ENCODE measurements around the gene NTN4.
"Not testable (repeated sequence)": the region's sequence is repeated elsewhere in the genome, so short reads cannot be mapped to it uniquely, and the experiment has no call there.

The NTN4 gene

GRCh38 chr12:95705143-95705542, 85.4 kb downstream of the NTN4 start:
- no peak for DNase-seq

GRCh38 chr12:95703986-95704385, 86.6 kb downstream of the NTN4 start:
- DNase-seq, result no peak

DNA sequence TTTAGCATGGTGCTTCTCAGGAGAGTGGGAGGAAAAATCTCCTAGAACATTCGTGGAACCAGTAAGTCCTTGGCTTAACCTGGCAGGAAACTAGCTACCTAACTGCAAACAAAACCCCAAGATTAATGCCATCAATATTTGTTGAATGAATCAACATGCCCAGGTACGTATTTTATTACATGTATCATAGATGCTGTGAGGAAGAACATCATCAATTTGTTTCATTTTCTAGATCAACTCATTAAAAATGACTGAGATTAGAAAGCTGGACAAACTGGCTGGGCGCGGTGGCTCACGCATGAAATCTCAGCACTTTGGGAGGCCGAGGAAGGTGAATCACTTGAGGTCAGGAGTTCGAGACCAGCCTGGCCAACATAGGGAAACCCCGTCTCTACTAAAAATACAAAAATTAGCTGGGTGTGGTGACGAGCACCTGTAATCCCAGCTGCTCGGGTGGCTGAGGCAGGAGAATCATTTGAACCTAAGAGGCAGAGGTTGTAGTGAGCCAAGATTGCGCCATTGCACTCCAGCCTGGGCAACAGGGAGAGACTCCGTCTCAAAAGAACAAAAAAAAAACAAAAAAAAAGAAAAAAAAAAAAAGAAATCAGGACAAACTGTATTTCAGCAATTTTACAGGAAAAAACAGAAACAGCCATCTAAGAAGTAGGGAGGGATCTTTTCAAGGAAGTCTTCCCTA, 88.7 kb downstream of the NTN4 start:
- DNase-seq, result no peak

DNA sequence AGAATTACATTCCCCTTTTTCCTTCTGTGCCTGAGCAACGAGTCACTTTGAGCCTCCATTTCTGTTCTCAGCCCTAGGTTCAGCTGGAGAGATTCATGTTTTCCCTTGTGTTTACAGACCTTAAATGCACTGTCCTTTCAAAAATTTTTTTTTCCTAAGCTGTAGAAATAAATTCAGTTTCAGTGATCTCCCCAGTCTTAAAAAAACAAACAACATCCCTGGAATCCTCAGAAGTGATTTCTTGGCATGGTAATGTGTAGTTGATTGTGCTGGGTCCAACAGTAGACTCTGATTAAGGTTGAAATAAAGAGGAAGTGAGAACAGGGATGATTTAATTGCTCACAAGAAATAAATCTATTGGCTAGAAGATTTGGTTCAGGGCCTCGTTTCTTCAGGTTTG, 89.3 kb downstream of the NTN4 start:
- DNase-seq, result no peak

- no peak for DNase-seq
Observed at GRCh38 chr12:95700316-95700785, 90.2 kb downstream of the NTN4 start.

GRCh38 chr12:95699579-95699978, 91.0 kb downstream of the NTN4 start:
- no peak for DNase-seq

DNA sequence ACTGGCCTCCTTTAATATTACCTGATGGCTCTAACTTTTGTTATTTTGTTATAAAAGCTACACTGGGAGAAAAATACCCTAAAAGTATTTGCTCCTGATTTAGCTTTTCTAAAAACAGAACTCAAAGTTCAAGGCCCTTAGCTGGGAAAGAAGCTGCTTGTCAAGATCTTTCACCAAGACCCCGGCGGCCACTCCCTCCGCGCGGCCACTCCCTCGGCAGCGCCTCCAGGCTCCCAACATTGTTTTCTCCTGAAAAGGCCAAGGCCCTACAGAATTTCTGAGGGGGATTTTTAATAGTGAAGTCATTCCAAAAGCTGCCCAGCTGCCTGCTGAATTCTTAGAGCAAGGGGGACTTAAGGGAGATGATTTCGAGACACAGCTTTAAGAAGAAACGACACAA, 96.4 kb downstream of the NTN4 start:
- no peak for DNase-seq

- DNase-seq, result no peak
Observed at GRCh38 chr12:95693689-95694088, 96.9 kb downstream of the NTN4 start.

DNA sequence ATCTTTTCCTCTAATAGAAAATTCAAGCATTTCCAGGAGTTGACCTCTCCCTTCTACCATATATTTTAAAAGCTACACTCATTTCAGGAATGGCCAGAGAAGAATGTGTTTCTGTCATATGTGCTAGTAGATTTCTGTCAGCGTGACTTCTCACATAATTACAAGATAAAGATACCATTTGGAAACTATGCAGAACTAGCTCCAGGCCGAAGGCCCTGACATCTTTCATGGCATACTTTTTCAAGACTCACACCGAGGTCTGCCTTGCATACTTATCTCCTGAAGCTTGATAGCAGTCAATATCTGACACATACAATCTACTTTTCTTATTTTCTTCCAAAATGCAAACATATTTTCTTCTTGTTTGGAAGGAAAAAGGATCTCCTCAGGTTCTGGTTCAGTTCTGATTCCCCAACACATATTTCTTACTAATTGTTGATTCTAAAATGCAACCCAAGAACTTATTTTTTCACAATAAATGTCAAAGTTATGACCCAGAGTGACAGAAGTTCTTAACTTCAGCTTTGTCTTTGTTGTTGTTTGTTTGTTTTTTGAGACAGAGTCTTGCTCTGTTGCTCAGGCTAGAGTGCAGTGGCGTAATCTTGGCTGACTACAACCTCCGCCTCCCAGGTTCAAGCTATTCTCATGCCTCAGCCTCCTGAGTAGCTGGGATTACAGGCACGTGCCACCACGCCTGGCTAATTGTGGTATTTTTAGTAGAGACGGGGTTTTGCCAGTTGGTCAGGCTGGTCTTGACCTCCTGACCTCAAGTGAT, 99.5 kb downstream of the NTN4 start:
- DNase-seq, result no peak

GRCh38 chr12:95687937-95688336, 102.6 kb downstream of the NTN4 start:
- DNase-seq, result no peak

DNA sequence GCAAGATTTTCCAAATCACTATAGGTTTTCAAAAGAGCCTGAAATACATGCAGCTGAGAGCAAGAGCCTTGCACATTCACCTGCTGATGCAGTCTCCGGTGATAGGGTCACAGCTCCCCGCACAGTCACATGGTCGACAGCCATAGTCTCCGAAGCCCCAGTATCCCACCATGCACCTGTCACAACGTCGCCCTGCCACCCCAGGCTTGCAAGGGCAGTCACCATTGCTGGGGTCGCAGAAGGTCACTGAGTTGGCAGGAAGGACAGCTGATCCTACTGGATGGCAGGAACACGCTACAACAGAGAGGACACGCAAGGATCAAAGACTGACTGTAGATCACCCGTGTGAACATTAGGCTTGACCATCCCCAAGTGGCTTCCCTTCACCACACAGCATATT, 107.1 kb downstream of the NTN4 start:
- DNase-seq, result no peak

GRCh38 chr12:95681210-95681765, 109.3 kb downstream of the NTN4 start:
- no peak for DNase-seq

GRCh38 chr12:95678684-95679083, 111.9 kb downstream of the NTN4 start:
- no peak for DNase-seq

- not testable (repeated sequence) for DNase-seq
Observed at GRCh38 chr12:95677782-95678181, 112.8 kb downstream of the NTN4 start.

DNA sequence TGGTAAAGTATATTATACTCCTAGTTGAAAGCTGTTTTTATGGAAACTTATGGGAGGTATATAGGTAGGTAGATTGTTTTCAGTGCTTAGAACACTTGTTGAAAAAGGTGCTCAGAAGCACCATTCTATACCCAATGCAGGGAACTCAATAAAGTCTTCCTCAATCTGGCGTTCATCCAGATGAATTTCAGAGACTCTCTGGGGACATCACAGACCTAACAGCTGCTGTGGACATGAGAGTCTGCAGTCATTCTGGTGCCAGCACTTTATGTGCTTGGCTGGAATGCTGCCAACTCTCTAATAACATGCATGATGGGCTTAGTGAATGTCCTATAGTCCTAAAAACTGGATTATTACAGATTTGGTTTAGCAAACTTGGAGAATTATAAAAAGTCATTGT, 115.9 kb downstream of the NTN4 start:
- DNase-seq, result peak; percentile 48

GRCh38 chr12:95674163-95674562, 116.4 kb downstream of the NTN4 start:
- no peak for DNase-seq

DNA sequence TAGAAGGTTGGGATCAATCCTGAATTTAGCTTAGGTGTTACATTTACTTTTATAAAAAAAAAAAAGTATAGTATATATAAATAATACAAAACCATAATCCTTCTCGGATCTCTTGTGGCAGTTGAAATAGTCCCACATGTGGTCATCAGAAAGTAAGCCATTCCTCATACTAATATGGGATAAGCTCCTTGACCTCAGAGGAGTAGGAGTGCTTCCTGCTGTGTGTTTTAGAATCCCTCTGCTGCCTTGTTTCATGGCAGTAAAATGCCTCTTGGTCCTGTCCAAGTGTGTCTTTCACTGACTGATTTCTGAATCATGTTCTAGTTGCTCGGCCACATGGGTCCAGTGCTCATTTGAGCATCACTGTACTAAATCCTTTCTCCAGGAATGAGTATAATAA, 117.0 kb downstream of the NTN4 start:
- no peak for DNase-seq

DNA sequence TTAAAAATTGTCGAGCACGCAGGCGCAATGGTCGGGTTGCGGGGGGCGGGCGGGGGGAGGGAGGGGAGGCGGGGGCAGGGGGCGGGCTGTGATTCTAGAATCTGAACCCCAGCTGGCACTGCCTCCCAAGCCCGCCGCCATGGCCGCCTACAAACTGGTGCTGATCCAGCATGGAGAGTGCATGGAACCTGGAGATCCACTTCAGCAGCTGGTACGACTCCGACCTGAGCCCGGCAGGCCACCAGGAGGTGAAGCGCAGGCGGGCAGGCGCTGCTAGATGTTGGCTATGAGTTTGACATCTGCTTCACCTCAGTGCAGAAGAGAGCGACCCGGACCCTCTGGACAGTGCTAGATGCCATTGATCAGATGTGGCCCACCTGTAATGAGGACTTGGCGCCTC, 118.4 kb downstream of the NTN4 start:
- DNase-seq, result no peak

GRCh38 chr12:95671265-95671664, 119.3 kb downstream of the NTN4 start:
- DNase-seq, result no peak

- no peak for DNase-seq
Observed at GRCh38 chr12:95663525-95663924, 127.0 kb downstream of the NTN4 start.

DNA sequence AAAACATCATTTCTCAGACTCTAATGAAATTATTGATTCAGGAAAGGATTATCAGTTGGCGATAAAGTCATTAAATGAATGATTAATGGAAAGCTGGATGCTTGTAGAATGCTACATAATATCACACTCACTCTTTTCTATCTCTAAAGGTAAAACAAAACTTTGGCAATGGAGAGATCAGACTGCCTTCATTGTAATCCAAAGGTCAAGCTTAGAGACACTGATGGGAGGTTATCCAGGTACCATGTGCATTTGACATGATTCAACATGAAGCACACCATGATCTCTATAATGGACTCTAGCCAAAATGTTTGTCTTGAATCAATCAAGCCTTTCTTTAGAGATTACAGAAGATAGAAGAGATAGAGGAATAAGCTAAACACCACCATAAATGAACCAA, 129.2 kb downstream of the NTN4 start:
- DNase-seq, result no peak

DNA sequence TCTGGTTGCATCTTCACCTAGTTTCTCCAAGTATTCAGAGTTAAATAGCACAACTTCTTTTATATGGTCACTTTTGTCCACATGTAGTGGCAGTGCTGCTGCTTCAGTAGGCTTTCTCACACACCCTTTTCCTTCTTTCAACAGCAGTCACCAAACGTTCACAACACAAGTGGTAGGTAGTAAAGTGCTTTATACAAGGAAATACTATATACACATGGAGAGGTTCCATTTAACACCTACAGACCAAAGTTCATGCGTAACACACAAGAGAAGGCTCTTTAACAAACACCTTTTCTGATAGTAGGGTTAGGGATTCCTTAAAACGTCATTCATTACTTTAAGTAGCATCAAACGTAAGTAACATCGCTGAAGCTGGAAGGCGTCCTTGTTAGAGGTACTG, 132.2 kb downstream of the NTN4 start:
- DNase-seq, result no peak

DNA sequence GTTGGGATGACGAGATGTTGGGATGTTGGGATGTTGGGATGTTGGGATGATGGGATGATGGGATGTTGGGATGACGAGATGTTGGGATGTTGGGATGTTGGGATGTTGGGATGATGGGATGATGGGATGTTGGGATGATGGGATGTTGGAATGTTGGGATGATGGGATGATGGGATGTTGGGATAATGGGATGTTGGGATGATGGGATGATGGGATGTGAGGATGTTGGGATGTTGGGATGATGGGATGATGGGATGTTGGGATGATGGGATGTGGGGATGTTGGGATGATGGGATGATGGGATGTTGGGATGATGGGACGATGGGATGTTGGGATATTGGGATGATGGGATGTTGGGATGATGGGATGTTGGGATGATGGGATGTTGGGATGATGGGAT, 135.9 kb downstream of the NTN4 start:
- not testable (repeated sequence) for DNase-seq
